Fibroblast of lung (primary cell): ENCODE measurements around the gene DCXR.

ENCODE experiments used
- CTCF ChIP-seq, 2 donors: IDR thresholded peaks in 1 of 2; conservative IDR thresholded peaks in 1 of 2; 1 replicate in 1 of 2; 2 replicates in 1 of 2; pipeline ENCODE4 v1.5.1; 2011 to 2012; ENCODE audit warnings: low read length in 2 of 2, control low read depth in 1 of 2, inconsistent platforms in 1 of 2, low read depth in 1 of 2, mild to moderate bottlenecking in 1 of 2
- EZH2 ChIP-seq: IDR thresholded peaks from 2 replicates; pipeline ENCODE4 v1.5.1; 2012; ENCODE audit warnings: low read length, control low read depth, mild to moderate bottlenecking; ENCODE audit errors: missing control alignments

- TF ChIP-seq CTCF (conservative IDR thresholded peaks at IDR 0.05 in 1 of 2, IDR thresholded peaks at IDR 0.05 in 1 of 2; ENCODE audit: low read depth in 1 of 2, low read length in 2 of 2) (no peak), EZH2 (no peak)
Measured at GRCh38 chr17:82055965-82056728, 18.6 kb upstream of the DCXR start.
